RPMI7951 (cell line): ENCODE data around the gene SLC6A3. TPM values are rescaled to one million over a fixed set of nuclear protein-coding genes. Genes with fewer than 3 reads are reported as not detected.
A peak's percentile ranks its signal among the peaks of the same experiment; 100 is the strongest.
"Not testable (repeated sequence)": the region's sequence is repeated elsewhere in the genome, so short reads cannot be mapped to it uniquely, and the experiment has no call there.

ENCODE experiments used
- DNase-seq: peaks from one replicate; pipeline ENCODE4 v3.0.0-alpha.2; 2012; ENCODE audit warnings: low read depth
- total RNA-seq: library from RNA; depleted of rRNA; stranded (reverse); fragments of >200 nt; shearing (Covaris generic); gene quantifications from 2 replicates; pipeline ENCODE4 v1.2.3, GENCODE V29; 2014

The SLC6A3 gene
- total RNA-seq, 1 experiment from 2014 or later: not detected

DNA sequence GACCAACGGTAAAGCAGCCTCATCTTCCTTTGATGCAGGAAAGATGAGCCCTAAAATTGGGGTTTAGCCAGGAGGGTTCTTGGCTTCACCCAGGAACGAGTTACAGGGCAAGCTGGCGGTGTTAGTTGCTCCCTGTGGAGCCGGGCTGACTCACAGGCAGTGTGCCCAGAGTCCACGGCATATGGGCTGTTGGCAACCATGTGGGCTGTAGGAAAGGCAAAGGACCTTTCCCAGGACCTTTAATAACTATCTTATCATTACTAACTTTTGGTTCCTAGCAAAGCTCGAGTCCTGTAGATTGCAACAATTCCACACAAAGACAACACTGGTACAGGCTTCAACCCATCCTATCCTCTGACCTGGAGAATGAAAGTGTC lies 70.6 kb downstream of the SLC6A3 start:
- peak; percentile 19 for DNase-seq

DNA sequence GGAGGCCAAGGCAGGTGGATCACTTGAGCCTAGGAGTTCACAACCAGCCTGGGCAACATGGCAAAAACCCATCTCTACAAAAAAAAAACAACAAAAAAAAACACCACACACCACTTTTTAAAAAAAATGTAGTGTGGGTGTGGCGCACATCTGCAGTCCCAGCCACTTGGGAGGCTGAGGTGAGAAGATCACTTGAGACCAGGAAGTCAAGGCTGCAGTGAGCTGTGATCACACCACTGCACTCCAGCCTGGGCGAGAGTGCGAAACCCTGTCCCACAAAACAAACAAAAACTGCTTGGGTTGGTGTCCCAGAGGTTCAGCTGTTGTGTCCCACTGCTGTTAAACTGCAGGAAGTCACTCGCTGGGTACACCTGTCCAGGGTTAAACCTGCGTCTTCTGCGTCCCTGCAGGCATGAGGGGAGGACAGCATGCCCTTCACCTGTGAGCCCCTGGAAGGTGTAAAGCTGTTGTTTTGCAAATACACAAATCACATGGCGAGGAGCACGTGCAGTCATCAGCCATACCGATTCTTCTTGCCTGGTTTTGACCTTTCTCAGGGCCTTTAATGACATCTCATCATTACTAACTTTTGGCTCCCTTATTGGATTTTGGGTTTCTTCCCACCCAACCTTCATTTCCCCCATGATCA lies 71.1 kb downstream of the SLC6A3 start:
- no peak for DNase-seq

DNA sequence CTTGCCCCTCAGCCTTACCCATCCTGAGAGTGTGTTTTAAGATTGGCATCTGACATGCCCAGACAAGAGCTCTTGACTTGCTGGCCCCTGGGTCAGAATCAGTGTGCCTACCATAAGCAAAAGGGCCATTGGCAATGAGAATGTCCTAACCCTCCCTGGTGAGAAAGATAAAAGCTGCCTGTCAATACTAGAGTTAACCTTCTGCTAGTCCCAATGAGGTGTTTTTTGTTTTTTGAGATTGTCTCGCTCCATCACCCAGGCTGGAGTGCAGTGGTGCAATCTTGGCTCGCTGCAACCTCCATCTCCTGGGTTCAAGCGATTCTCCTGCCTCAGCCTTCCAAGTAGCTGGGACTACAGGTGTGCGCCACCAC lies 73.3 kb downstream of the SLC6A3 start:
- DNase-seq: not testable (repeated sequence)

DNA sequence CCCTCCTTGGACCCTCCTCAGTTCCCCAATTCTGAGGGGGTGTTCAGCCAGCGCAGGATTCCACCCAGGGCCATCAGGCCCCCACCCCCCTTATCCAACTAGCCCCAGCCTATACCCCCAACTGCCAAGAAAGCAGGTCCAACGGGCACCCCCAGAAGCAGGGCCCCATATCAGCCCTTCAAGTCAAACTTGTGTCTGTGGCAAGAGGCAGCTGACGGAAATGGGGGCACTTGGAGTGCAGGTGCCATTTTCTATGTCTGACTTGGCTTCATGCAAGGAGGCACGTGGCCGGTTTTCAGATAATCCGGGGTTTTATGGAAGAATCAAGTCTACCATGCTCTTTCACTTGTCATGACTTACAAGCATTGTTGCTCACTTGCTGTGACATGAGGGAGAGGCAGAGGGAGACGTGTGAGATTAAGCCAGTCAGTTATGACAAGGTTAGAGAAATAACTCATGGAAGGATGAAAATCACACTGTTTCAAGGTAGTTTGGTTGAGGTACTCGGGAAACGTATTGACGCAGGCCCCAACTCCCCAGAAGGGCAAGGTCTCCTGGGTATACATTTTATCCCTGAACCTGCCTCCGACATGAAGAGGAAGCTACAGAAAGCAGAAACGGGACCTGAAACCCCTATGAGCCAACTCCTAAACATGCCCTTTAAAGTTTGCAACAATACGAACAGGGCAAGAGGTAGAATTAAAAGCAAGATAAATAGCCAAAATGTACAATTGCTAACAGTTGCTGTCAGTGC lies 73.8 kb downstream of the SLC6A3 start:
- DNase-seq: no peak

DNA sequence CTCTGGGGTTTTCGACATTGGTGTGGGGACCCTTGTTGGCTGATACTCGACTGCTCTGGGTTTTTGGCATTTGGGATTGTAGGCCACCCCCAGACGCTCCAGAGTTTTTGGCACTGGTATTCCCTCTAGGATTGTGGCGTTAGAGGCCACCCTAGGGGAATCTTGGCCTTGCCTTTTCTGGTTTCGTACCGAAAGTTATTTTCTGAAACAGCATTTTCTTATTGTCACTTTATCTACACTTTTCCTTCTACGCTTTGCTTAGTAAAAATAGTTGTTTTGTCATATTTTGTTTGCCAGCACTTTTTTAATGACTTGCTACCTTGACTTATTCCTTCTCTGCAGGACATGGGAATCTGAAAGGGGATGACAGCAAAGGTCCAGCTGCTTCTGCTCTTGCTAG lies 75.2 kb downstream of the SLC6A3 start:
- DNase-seq: no peak

DNA sequence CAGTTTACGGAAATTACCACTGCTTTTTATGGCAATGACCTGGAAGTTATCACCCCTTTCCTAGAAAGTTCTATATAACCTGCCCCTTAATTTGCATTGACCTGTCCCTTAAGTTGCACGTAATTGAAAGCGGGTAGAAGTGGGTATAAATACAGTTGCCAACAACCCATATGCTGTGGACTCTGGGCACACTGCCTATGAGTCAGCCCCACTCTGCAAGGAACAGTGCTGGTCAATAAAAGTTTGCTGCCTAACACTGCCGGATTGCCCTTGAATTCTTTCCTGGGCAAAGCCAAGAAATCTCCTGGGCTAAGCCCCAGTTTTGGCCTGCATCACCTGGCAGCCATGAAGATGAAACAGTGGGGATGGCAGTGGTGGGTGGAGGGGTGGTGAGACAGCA lies 76.5 kb downstream of the SLC6A3 start:
- DNase-seq: no peak

DNA sequence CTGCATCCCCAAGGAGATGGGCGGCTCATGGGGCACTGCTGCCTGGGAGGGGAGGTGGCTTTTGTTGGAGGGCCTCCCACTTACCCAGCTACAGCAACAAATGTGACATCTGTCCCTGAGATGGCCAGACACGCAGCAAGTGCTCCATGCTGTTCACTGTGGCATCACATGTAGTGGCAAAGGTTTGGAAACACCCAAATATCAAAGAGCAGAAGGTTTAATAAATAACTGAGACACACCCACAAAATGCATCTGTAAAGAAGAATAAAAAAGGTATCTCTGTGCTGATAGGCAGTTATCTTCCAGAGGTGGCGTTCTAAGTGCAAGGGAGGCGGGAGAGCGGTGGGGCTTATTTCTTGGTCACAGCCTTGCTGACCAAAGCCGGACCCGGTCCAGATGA lies 77.0 kb downstream of the SLC6A3 start:
- DNase-seq: no peak

DNA sequence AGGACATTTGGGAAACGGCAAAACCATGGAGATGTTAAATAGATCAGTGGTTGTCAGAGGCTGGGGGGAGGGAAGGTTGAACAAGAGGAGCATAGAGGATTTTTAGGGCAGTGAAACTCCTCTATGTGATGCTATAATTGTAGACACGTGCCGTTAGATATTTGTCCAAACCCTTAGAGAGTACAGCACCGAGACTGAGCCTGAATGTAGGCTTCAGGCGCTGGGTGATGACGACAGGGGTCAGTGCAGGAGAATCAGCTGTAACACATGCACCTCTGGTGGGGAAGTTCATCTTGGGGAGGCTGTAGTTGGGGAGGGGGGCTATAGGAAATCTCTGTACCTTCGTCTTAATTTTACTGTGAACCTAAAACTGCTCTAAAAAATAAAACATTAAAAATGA lies 78.1 kb downstream of the SLC6A3 start:
- no peak for DNase-seq

DNA sequence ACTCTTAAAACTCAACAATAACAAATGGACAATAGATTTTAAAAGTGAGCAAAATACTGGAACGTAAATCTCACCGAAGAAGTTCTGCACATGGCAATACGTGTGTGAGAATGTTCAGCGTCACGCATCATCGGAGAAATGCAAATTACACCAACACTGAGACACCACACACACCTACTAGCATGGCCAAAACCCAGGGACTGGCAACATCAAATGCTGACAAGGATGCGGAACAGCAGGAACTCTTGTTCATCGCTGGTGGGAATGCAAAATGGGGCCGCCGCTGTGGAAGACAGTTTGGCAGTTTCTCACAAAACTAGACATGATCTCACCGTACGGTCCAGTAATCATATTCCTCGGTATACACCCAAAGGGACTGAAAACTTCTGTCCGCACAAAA lies 78.7 kb downstream of the SLC6A3 start:
- no peak for DNase-seq

DNA sequence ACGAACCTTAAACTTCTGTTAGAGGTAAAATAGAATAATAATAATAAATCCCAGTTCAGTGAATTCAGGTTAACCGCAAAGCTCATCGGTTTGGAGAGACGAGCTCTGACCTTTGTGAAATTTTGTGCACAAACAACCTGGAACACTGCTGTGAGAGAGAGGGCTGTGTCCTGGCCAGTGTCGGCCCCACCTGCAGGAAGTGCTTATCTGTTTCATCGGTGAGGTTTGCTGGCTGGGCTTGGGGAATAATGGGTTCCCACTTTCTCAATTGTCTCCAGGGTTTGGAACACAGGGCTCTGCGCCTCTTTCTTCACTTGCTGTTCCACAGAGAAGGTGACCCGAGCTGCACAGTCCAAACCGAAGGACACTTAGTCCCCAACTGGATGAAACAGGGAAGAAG lies 81.0 kb downstream of the SLC6A3 start:
- DNase-seq: no peak

DNA sequence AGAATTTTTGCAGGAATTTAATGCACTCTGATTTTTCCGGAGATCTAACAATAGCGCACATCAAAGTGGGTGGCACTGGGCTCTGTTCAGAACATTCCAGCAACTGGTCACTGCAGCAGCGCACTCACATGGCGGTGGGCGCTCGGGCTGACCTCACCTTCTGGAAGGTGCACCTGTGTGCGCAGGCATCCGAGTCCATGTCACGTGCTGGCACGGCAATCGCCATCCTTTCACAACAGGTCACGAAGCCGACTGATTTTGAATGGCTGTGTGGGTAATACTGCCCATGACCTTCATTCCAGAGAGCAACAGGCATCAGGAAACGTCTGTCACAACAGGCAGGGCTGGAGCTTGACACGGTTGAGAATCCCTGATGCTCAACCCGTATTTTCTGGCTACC lies 81.7 kb downstream of the SLC6A3 start:
- DNase-seq: no peak

DNA sequence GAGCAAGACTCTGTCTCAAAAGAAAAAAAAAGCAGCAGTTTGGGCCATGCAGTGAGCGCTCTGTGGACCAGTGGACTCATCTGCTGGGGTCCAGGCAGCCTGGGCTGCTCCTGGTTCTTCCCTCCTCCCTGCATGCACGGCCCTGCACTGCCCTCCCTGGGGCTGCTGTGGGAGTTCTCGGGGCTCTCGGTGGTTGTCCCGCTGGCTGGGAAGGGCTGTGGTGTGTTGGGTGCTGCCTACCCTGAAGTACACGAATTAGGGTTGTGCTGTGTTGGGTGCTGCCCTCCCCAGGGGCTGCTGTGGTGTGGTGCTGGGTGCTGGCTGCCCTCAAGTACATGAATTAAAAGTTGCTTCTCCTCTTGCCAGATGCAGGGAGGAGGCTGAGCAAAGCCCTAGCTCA lies 82.1 kb downstream of the SLC6A3 start:
- no peak for DNase-seq

DNA sequence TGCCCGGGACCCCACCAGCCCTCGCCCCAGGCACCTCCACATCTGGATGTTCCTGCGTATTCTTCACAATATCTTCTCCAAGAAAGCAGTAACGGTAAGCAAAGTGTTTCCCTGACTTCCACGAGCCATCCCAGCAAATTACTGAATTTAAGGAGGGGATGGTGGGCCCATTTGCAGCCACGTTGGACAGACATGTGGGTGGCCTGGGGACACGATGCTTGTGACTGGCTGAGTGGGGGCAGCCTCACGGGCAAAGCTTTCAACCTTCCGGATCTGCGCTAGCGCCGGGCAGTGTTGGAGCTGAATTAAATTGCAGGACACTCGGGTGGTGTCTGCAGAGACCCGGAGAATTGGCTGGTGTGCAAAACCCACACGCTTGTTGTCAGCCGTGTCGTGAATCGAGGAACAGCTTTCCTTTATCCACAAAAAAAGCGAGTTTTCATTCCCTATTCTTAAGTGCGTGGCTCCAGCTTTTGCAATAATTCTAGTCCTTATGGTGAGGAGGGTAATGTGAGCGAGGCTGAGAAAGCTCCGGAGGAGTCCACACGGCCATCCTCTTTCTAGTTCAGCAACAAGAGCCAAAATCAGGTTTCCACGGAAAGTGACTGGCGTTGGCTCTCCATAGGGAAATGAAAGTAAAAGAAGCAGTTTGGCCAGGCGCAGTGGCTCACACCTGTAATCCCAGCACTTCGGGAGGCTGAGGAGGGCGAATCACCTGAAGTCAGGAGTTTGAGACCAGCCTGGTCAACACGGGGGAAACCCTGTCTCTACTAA lies 82.8 kb downstream of the SLC6A3 start:
- no peak for DNase-seq

DNA sequence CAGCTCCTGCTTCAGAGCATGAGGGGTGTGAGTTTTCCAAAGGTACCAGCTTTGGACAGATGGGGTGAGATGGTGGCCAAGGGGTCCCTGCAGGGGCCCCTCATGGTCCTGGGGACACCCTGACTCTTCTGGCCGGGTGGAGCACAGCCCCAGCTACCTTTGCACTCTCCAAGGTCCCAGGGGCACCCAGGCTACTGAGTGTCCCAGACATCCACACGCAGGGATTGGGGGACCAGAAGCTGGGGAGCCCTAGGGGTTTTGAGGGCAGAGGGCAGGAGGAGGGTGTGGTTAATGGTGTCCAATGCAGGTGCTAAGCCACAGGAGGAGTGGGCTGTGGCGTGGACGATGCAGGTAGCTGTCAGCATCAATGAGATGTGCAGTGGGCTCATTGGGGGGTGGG lies 84.4 kb downstream of the SLC6A3 start:
- DNase-seq: no peak

DNA sequence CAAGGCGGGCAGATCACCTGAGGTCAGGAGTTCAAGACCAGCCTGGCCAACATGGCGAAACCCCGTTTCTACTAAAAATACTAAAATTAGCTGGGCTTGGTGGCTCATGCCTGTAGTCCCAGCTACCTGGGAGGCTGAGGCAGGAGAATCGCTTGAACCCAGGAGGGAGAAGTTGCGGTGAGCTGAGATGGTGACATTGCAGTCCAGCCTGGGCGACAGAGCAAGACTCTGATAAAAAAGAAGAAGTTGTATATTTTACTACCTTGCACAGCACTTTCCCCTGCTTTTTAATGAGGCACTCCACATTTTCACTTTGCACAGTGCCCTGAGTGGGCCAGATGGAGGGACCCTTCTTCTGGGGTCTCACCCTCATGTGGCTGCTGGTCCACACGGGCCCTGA lies 84.9 kb downstream of the SLC6A3 start:
- DNase-seq: not testable (repeated sequence)

DNA sequence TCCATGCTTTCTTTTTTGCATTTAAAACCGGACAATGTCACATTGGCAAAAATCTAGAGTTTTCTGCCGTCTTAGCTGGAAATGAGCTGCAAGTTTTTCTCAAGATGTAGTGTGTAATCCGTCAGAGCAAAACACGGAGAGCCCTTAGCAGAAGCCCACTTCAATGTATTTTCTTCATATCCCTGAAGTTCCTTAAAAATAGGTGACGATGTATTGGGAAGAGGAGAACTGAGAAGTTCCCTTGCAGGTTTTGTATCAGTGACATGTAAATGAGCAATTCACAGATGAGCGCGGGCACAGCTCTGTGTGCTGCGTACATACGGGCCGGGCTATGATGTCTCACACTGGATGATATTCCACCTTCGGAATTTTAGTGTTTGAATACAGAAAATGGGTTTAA lies 85.5 kb downstream of the SLC6A3 start:
- DNase-seq: no peak

DNA sequence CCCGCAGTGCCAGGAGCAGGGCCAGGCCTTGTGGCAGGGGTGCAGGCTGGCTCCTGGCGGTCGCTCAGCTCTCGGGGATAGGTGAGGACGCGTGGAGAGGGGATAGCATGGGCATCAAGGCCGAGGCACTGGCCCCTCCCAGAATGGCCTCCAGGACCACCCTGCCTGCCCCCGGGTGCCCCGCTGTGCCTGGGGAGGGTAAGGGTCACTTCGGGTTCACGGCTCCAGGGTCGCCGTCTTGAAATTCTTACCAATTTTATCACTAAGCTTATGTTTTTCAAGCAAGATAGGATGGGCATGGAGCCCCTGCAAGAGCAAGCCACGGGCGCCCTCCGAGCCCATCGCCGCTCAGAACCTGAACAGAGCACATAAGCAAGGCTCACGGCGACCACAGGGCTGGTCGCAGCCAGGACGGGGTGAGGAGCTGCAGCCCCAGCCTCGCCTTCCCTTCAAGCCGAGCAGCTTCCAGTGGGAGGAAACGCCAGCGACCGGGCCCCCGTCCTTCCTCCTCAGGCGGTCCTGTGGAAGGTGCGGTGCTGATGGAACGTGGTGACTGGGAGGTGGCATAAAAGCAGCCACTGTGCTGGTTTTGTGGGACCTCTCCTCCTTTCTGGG lies 86.1 kb downstream of the SLC6A3 start:
- no peak for DNase-seq

DNA sequence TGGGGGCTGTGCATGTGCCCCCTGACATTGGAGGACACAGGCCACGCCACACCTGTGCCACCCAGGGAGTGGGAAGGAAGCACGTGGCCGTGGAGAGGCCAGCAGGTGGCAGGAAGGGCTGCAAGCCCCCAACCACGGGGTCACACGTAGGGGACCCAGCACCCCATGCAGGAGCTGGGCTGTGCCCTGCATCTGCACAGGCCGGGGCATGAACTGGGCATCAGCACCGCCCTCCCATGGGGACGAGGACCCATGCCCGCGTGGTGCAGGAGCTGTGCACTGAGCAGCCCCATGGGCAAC lies 86.6 kb downstream of the SLC6A3 start:
- DNase-seq: no peak

DNA sequence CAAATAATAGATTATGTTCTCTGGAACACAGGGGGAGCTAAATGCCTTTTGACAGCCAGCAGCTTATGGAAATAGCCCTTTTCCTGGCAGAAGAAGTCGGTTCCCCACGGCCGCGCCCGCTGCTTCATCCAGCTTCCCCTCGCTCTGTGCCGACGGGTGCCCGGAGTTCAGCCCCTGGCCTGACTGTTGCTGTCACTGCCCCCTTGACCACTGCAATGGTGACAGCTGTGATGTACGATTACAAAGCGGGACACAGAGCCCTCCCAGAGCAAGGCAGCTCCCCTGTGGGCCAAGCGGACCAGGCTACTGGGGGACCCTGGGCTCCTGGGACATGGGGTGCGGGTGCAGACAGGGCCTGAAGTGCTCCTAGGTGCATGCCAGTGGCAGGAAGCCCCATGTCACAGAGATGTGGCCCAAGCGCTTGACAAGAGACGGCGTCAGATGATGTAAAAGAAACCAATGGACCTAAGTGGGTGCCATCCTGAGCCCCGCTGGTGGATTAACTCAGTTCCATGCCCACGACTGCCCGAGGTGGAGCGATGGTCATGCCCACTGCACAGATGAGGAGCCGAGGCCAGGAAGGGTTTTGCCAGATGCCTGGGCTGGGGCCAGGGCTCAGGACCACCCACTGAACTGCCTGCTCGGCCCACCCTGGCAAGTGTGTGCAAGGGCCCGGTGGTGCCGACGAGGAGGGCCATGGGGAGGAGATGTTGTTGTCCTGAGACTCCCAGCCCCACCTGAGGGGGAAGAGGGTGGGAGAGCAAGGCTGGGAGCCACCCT lies 87.1 kb downstream of the SLC6A3 start:
- no peak for DNase-seq

DNA sequence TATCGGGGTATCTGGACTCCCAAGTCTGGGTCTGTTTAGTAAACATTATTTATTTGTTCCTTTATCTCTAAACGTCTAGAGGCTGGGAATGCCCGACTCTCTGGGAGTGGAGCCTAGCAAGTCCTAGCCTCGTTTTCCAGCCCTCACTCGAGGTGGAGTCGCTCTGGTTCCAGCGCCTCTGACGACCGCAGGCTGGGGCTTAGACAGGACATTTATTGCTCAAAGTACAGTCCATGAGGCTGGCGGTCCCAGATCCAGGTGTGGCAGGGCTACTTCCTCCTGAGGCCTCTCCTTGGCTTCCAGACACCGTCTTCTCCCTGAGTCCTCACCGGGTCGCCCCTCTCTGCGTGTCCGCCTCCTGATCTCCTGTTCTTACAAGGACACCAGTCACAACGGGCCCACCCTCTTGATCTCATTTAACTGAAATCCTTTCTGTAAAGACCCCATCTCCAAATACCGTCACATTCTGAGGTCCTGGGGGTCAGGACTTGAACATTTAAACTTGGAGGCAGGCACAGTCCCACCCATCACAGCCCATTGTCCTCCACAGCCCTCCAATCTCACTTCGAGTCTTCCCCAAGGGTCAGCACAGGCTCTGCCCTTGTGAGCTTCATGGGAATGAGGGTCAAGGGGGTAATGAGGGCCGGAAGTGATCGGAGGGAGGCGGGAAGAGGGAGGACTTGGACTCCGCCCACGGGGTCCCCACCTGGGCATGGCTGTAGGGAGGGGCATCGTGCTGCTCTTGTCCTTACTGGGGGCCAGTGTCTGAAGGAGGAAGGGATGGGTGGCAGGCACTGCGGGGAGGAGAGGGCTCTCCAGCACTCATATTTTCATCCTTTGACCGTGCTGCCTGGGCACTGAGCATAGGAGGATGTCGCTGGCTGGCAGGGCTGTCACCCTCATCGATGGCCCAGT lies 88.1 kb downstream of the SLC6A3 start:
- no peak for DNase-seq

DNA sequence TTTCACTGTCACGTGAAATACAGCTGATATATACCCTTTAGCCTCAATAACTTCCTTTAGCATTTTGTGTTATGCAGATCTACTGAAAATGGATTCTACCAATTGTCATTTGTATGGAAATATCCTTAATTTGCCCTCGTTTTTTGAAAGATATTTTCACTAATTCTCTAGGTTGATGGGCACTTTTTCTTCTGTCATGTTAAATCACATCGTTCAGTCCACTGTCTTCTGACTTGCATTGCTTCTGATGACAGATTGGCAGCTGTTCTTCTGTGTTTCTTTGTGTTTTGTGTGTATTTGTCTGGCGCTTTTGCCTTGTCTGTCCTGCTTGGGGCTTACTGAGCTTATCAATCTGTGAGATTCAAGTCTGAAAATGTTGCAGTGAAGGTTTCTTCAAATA lies 90.7 kb downstream of the SLC6A3 start:
- DNase-seq: no peak
